Liver (tissue), 3 donors: ENCODE measurements around the gene RSRC1.

Source experiments
- CTCF ChIP-seq: fragments of 150-350 bp; IDR thresholded peaks from 2 replicates; pipeline ENCODE4 v1.5.1; 2017; ENCODE audit warnings: improper control_type of control experiment, low read depth, low read length; ENCODE audit not compliant: missing input control
- FOXA1 ChIP-seq: IDR thresholded peaks from 2 replicates; pipeline ENCODE4 v1.6.1; 2016; ENCODE audit warnings: antibody characterized with exemption
- GABPA ChIP-seq, 2 donors: IDR thresholded peaks in 1 of 2; conservative IDR thresholded peaks in 1 of 2; 2 replicates each; pipeline ENCODE4 v1.6.1; 2016; ENCODE audit warnings: antibody characterized with exemption in 2 of 2, mild to moderate bottlenecking in 1 of 2, moderate library complexity in 1 of 2
- HNF4G ChIP-seq: IDR thresholded peaks from 2 replicates; pipeline ENCODE4 v1.6.1; 2016; ENCODE audit warnings: antibody characterized with exemption
- JUND ChIP-seq, 2 donors: IDR thresholded peaks; 2 replicates each; pipeline ENCODE4 v1.6.1; 2016; ENCODE audit warnings: antibody characterized with exemption in 2 of 2
- NR2F2 ChIP-seq: IDR thresholded peaks from 2 replicates; pipeline ENCODE4 v1.6.1; 2016; ENCODE audit warnings: antibody characterized with exemption
- RAD21 ChIP-seq, 2 donors: IDR thresholded peaks; 2 replicates each; pipeline ENCODE4 v1.6.1; 2016; ENCODE audit warnings: antibody characterized with exemption in 2 of 2, mild to moderate bottlenecking in 2 of 2
- RXRA ChIP-seq, 2 donors: IDR thresholded peaks; 2 replicates each; pipeline ENCODE4 v1.6.1; 2017 to 2018; ENCODE audit warnings: antibody characterized with exemption in 2 of 2, mild to moderate bottlenecking in 1 of 2
- SP1 ChIP-seq: IDR thresholded peaks from 2 replicates; pipeline ENCODE4 v1.6.1; 2018; ENCODE audit warnings: antibody characterized with exemption, mild to moderate bottlenecking
- TAF1 ChIP-seq: conservative IDR thresholded peaks from 2 replicates; pipeline ENCODE4 v1.6.1; 2016; ENCODE audit warnings: antibody characterized with exemption, mild to moderate bottlenecking
- YY1 ChIP-seq: IDR thresholded peaks from 2 replicates; pipeline ENCODE4 v1.6.1; 2016; ENCODE audit warnings: antibody characterized with exemption, mild to moderate bottlenecking
- TF ChIP-seq, protein P1 (sequence below): IDR thresholded peaks from 2 replicates; pipeline ENCODE4 v1.6.1; 2016; ENCODE audit warnings: antibody characterized with exemption
- TF ChIP-seq, protein P2 (sequence below): IDR thresholded peaks from 2 replicates; pipeline ENCODE4 v1.6.1; 2016; ENCODE audit warnings: antibody characterized with exemption, mild to moderate bottlenecking
- donor health status: healthy.
- donor health status: healthy.

DNA sequence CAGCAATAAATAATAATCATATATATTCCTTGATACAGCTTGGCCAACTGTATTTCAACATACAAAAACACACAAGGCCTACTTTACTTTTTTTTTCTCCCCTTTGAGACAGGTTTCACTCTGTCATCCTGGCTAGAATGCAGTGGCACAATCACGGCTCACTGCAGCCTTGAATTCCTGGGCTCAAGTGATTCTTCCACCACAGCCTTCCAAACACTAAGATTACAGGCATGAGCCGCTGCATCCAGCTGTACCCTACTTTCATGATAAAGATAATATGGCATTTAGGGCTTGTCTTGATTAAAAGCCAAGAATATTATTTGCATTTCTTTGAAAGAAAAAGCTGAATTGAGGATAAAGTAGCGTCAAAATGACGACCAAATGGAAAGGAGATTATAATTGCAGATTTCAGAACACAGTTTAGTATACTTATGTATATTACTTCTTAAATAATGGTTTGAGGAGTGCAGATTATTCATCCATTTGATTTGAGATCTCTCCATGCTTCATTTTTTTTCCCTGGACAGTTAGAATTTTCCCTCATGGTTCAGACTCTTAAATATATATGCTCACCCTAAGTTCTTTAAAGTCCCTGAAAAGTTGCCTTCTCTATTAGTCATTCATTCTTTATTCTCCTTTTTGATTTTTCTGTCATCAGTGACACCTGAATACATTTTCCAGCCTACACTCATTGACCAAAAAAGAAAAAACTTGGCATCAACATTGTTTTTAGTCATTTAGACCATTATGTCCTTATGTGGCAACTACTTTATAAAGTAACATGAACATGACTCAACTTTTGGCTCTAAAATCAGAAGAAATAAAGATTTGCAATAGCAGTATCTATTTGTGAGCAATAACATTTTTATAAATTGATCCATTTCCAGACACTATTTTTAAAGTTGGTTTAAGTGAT, 412.6 kb downstream of the RSRC1 start:
- TF ChIP-seq TAF1 (no peak), CTCF (no peak), JUND (IDR thresholded peaks at IDR 0.05) (no peak), SP1 (no peak), HNF4G (no peak), RXRA (IDR thresholded peaks at IDR 0.05) (no peak), RAD21 (IDR thresholded peaks at IDR 0.05) (no peak), GABPA (IDR thresholded peaks at IDR 0.05 in 1 of 2, conservative IDR thresholded peaks at IDR 0.05 in 1 of 2) (no peak), NR2F2 (no peak), FOXA1 (no peak), YY1 (no peak)
- TF ChIP-seq, protein P1, sequence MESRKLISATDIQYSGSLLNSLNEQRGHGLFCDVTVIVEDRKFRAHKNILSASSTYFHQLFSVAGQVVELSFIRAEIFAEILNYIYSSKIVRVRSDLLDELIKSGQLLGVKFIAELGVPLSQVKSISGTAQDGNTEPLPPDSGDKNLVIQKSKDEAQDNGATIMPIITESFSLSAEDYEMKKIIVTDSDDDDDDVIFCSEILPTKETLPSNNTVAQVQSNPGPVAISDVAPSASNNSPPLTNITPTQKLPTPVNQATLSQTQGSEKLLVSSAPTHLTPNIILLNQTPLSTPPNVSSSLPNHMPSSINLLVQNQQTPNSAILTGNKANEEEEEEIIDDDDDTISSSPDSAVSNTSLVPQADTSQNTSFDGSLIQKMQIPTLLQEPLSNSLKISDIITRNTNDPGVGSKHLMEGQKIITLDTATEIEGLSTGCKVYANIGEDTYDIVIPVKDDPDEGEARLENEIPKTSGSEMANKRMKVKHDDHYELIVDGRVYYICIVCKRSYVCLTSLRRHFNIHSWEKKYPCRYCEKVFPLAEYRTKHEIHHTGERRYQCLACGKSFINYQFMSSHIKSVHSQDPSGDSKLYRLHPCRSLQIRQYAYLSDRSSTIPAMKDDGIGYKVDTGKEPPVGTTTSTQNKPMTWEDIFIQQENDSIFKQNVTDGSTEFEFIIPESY = no peak
- TF ChIP-seq, protein P2, sequence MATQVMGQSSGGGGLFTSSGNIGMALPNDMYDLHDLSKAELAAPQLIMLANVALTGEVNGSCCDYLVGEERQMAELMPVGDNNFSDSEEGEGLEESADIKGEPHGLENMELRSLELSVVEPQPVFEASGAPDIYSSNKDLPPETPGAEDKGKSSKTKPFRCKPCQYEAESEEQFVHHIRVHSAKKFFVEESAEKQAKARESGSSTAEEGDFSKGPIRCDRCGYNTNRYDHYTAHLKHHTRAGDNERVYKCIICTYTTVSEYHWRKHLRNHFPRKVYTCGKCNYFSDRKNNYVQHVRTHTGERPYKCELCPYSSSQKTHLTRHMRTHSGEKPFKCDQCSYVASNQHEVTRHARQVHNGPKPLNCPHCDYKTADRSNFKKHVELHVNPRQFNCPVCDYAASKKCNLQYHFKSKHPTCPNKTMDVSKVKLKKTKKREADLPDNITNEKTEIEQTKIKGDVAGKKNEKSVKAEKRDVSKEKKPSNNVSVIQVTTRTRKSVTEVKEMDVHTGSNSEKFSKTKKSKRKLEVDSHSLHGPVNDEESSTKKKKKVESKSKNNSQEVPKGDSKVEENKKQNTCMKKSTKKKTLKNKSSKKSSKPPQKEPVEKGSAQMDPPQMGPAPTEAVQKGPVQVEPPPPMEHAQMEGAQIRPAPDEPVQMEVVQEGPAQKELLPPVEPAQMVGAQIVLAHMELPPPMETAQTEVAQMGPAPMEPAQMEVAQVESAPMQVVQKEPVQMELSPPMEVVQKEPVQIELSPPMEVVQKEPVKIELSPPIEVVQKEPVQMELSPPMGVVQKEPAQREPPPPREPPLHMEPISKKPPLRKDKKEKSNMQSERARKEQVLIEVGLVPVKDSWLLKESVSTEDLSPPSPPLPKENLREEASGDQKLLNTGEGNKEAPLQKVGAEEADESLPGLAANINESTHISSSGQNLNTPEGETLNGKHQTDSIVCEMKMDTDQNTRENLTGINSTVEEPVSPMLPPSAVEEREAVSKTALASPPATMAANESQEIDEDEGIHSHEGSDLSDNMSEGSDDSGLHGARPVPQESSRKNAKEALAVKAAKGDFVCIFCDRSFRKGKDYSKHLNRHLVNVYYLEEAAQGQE = no peak
